Measurements from ENCODE around the gene CAPN9.
"Not testable (repeated sequence)": the region's sequence is repeated elsewhere in the genome, so short reads cannot be mapped to it uniquely, and the experiment has no call there.

The CAPN9 gene

GRCh38 chr1:230747127-230747730, at the start of gene CAPN9:
TSS of gene CAPN9 (plus strand) at chr1:230747388. CDS start at chr1:230747497, 109 bp downstream.
- DNase-seq, result no peak

GRCh38 chr1:230698130-230698529, 49.1 kb upstream of the CAPN9 start:
- DNase-seq, result no peak

- DNase-seq, result not testable (repeated sequence)
Measured at GRCh38 chr1:230698964-230699363, 48.2 kb upstream of the CAPN9 start.

- no peak for DNase-seq
Measured at GRCh38 chr1:230699716-230700115, 47.5 kb upstream of the CAPN9 start.

- no peak for DNase-seq
Measured at GRCh38 chr1:230700132-230700531, 47.1 kb upstream of the CAPN9 start.

GRCh38 chr1:230701434-230701833, 45.8 kb upstream of the CAPN9 start:
- DNase-seq, result no peak

- DNase-seq, result no peak
Measured at GRCh38 chr1:230701895-230702768, 45.1 kb upstream of the CAPN9 start.

- DNase-seq, result no peak
Measured at GRCh38 chr1:230702934-230703678, 44.1 kb upstream of the CAPN9 start.

GRCh38 chr1:230703679-230704385, 43.4 kb upstream of the CAPN9 start:
- DNase-seq, result no peak

- no peak for DNase-seq
Measured at GRCh38 chr1:230704830-230705229, 42.4 kb upstream of the CAPN9 start.

- DNase-seq, result no peak
Measured at GRCh38 chr1:230705289-230706019, 41.7 kb upstream of the CAPN9 start.

- DNase-seq, result no peak
Measured at GRCh38 chr1:230706020-230706699, 41.0 kb upstream of the CAPN9 start.

GRCh38 chr1:230706887-230707731, 40.1 kb upstream of the CAPN9 start:
- DNase-seq, result no peak

GRCh38 chr1:230707732-230708630, 39.2 kb upstream of the CAPN9 start:
- no peak for DNase-seq

- peak in 1 of 3 donors; percentile 9 for DNase-seq
Measured at GRCh38 chr1:230708631-230709580, 38.3 kb upstream of the CAPN9 start.

GRCh38 chr1:230709619-230710542, 37.3 kb upstream of the CAPN9 start:
- no peak for DNase-seq

GRCh38 chr1:230710543-230710904, 36.7 kb upstream of the CAPN9 start:
- DNase-seq, result no peak

Data from suppressor macrophage treated with lipopolysaccharide for 1 hour (primary cell).